Ascending aorta (tissue), 2 donors: ENCODE data around the gene CAPS2. TPM values are rescaled to one million over a fixed set of nuclear protein-coding genes. Genes with fewer than 3 reads are reported as not detected.
"Not testable (repeated sequence)": the region's sequence is repeated elsewhere in the genome, so short reads cannot be mapped to it uniquely, and the experiment has no call there.

ENCODE experiments used
- DNase-seq, 2 donors: peaks; one replicate each; pipeline ENCODE4 v3.0.0-alpha.2; 2019; ENCODE audit warnings: low spot score in 2 of 2
- H3K27ac ChIP-seq, 2 donors: fragments of 200-600 bp; sonication (generic); one replicate each; pipeline ENCODE4 v1.5.1; 2016 to 2017; ENCODE audit warnings: mild to moderate bottlenecking in 1 of 2
- H3K27me3 ChIP-seq: fragments of 200-600 bp; sonication (generic); one replicate; pipeline ENCODE4 v1.5.1; 2017
- H3K36me3 ChIP-seq, 2 donors: fragments of 200-600 bp; sonication (generic); one replicate each; pipeline ENCODE4 v1.5.1; 2016
- H3K4me1 ChIP-seq, 2 donors: fragments of 200-600 bp; sonication (generic); one replicate each; pipeline ENCODE4 v1.5.1; 2016 to 2017; ENCODE audit warnings: mild to moderate bottlenecking in 1 of 2
- H3K4me3 ChIP-seq, 2 donors: fragments of 200-600 bp; sonication (generic); one replicate each; pipeline ENCODE4 v1.5.1; 2016 to 2017; ENCODE audit warnings: mild to moderate bottlenecking in 1 of 2
- H3K9me3 ChIP-seq, 2 donors: fragments of 200-600 bp; sonication (generic); one replicate each; pipeline ENCODE4 v1.5.1; 2016
- intact Hi-C: fragments of 100-400 bp; cut with DNase I; formaldehyde crosslinking; loops from one replicate; pipeline ENCODE4 v1.15.1; 2023
- total RNA-seq: library from RNA; depleted of rRNA; stranded (reverse); fragments of >200 nt; gene quantifications from one replicate; pipeline ENCODE4 v1.1.0, GENCODE V29; 2016
- TF ChIP-seq, protein P1 (sequence below), 3 experiments: fragments of 200-600 bp in 2 of 3; fragments of 450-650 bp in 1 of 3; sonication (generic) in 2 of 3; IDR thresholded peaks; one replicate each; pipeline ENCODE4 v1.5.1; 2016 to 2019; ENCODE audit warnings: antibody characterized with exemption in 3 of 3, mild to moderate bottlenecking in 1 of 3, moderate library complexity in 1 of 3

Gene CAPS2
- total RNA-seq, 1 donor from 2014 or later, result 11.0 TPM

DNA sequence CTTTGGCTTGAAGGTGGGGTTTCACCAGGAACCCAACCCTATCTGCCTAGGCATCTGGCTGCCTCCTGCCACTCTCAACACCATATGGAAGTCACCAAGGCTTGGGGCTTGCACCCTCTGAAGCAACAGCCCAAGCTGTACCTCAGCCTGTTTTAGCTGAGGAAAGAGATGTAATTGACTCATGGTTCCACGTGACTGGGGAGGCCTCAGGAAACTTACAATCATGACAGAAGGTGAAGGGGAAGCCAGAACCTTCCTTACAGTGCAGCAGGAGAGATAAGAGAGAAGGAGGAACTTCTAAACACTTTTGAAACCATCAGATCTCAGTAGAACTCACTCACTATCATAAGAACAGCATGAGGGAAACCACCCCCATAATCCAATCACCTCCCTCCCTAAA is 31.3 kb upstream of the CAPS2 start:
- no peaks in the 10 kb centered on the region for H3K36me3 ChIP-seq
- peaks cover 0 to 1% of the 10 kb centered on the region in 2 donors for H3K4me1 ChIP-seq
- no peak overlapping the region for H3K4me3 ChIP-seq
- intact Hi-C loops, result no loop called here
- H3K27ac ChIP-seq, result no peak overlapping the region
- H3K27me3 ChIP-seq, result no peaks in the 10 kb centered on the region
- no peak for DNase-seq
- no peaks in the 10 kb centered on the region for H3K9me3 ChIP-seq
- TF ChIP-seq, protein P1, sequence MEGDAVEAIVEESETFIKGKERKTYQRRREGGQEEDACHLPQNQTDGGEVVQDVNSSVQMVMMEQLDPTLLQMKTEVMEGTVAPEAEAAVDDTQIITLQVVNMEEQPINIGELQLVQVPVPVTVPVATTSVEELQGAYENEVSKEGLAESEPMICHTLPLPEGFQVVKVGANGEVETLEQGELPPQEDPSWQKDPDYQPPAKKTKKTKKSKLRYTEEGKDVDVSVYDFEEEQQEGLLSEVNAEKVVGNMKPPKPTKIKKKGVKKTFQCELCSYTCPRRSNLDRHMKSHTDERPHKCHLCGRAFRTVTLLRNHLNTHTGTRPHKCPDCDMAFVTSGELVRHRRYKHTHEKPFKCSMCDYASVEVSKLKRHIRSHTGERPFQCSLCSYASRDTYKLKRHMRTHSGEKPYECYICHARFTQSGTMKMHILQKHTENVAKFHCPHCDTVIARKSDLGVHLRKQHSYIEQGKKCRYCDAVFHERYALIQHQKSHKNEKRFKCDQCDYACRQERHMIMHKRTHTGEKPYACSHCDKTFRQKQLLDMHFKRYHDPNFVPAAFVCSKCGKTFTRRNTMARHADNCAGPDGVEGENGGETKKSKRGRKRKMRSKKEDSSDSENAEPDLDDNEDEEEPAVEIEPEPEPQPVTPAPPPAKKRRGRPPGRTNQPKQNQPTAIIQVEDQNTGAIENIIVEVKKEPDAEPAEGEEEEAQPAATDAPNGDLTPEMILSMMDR (IDR thresholded peaks at IDR 0.05), result no peak

DNA sequence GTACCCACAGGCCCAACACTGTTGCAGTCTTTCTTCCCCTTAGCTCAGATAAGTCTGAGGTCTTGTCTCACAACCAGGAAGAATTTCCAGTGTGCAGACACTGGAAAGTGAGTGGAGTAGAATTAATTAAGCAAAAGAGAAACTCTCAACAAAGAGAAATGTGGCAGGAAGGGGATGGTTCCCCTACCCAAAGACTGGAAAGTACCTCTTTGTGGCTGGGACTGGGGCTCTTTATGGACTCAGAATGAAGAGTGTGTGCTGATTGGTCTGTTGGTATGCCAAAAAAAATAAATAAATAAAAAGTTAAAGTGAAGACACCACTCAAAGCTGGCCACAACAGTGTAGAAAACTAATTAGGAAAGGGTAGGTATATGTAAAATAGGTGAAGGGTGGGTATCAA is 30.8 kb upstream of the CAPS2 start:
- intact Hi-C loops, result no loop called here

DNA sequence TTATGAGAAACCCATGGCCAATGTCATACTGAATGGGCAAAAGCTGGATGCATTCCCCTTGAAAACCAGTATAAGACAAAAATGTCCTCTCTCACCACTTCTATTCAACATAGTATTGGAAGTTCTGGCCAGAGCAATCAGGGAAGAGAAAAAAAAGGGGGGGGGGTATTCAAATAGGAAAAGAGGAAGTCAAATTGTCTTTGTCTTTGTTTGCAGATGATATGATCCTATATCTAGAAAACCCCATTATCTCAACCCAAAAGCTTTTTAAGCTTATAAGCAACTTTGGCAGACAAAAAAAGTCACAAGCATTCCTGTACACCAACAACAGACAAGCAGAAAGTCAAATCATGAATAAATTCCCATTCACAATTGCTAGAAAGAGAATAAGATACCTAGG is 23.9 kb upstream of the CAPS2 start:
- TF ChIP-seq, protein P1 (IDR thresholded peaks at IDR 0.05), result no peak

More for the DNA sequence above, 30.8 kb upstream of the CAPS2 start:
- H3K27ac ChIP-seq, result no peak overlapping the region
- no peaks in the 10 kb centered on the region for H3K36me3 ChIP-seq
- no peak overlapping the region for H3K4me3 ChIP-seq
- TF ChIP-seq, protein P1 (IDR thresholded peaks at IDR 0.05), result no peak
- no peak for DNase-seq
- no peaks in the 10 kb centered on the region for H3K4me1 ChIP-seq
- no peaks in the 10 kb centered on the region for H3K9me3 ChIP-seq
- H3K27me3 ChIP-seq, result no peaks in the 10 kb centered on the region

GRCh38 chr12:75350413-75350812 is 20.3 kb upstream of the CAPS2 start:
- Histone ChIP-seq H3K4me1 (no peaks in the 10 kb centered on the region), H3K27ac (no peak overlapping the region), H3K4me3 (no peak overlapping the region), H3K27me3 (no peaks in the 10 kb centered on the region), H3K9me3 (peaks cover 6 to 7% of the 10 kb centered on the region in 2 donors), H3K36me3 (no peaks in the 10 kb centered on the region)
- intact Hi-C loops, result no loop called here
- TF ChIP-seq, protein P1 (IDR thresholded peaks at IDR 0.05), result no peak
- no peak for DNase-seq

More for the DNA sequence above, 23.9 kb upstream of the CAPS2 start:
- H3K27ac ChIP-seq, result no peak overlapping the region
- peaks cover 6 to 7% of the 10 kb centered on the region in 2 donors for H3K9me3 ChIP-seq
- intact Hi-C loops, result no loop called here
- no peak overlapping the region for H3K4me3 ChIP-seq
- H3K4me1 ChIP-seq, result no peaks in the 10 kb centered on the region
- no peaks in the 10 kb centered on the region for H3K36me3 ChIP-seq
- no peaks in the 10 kb centered on the region for H3K27me3 ChIP-seq
- no peak for DNase-seq

DNA sequence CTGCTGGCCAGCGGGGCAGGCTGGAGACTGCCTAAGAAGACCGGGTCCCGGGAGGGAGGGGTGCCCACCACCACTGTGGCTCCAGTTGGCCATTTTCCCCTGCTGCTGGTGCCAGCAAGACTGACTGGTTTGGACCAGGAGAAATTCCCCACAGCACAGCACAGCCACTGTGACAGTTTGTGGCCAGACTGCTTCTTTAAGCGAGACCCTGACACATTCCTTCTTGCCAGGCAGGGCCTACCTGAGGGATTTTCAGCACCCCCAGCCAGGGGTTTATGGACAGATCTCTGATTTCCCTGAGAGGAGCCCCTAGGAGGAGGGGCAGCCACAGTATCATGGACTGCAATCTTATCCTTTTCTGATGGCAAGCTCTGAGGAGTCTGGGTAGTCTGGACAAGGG is 19.8 kb upstream of the CAPS2 start:
- Histone ChIP-seq H3K9me3 (peaks cover 5% of the 10 kb centered on the region in 2 donors), H3K27me3 (no peaks in the 10 kb centered on the region), H3K4me1 (no peaks in the 10 kb centered on the region), H3K27ac (no peak overlapping the region), H3K36me3 (no peaks in the 10 kb centered on the region), H3K4me3 (no peak overlapping the region)
- no peak for DNase-seq
- TF ChIP-seq, protein P1 (IDR thresholded peaks at IDR 0.05), result no peak
- intact Hi-C loops, result no loop called here

- H3K27ac ChIP-seq, H3K4me1 ChIP-seq, intact Hi-C loops, H3K4me3 ChIP-seq, H3K36me3 ChIP-seq, H3K9me3 ChIP-seq, H3K27me3 ChIP-seq, DNase-seq: not testable (repeated sequence)
Measured at GRCh38 chr12:75346215-75346614, 16.1 kb upstream of the CAPS2 start.
